ENCODE results near the gene PARD3B. TPM values are rescaled to one million over a fixed set of nuclear protein-coding genes. Genes with fewer than 3 reads are reported as not detected.

Gene PARD3B
- total RNA-seq, 1 experiment from 2014 or later, result 2.0 TPM

- BruUV-seq (replicated peaks), result no TSS peak
- intact Hi-C loops (cut with micrococcal nuclease), result no loop called here
- no peak for TF ChIP-seq ZBTB33 (IDR thresholded peaks at IDR 0.05; ENCODE audit: extremely low read depth, insufficient replicate concordance, low read length)
- TF ChIP-seq SRF (IDR thresholded peaks at IDR 0.05; ENCODE audit: low read depth), result no peak
- no peak for TF ChIP-seq TCF7L2 (IDR thresholded peaks at IDR 0.05; ENCODE audit: borderline replicate concordance, extremely low read depth, insufficient read depth, insufficient read length)
- TF ChIP-seq REST (IDR thresholded peaks at IDR 0.05; ENCODE audit: low read depth), result no peak
- TF ChIP-seq ATF3 (IDR thresholded peaks at IDR 0.05), result no peak
- no peak for TF ChIP-seq POLR2AphosphoS5 (IDR thresholded peaks at IDR 0.05; ENCODE audit: low read depth, low read length)
- TF ChIP-seq EZH2 (IDR thresholded peaks at IDR 0.05), result no peak
- no peak for TF ChIP-seq CTCF (IDR thresholded peaks at IDR 0.05 in 2 of 3, conservative IDR thresholded peaks at IDR 0.05 in 1 of 3; ENCODE audit: borderline replicate concordance in 1 of 3, insufficient read depth in 1 of 3, low read depth in 2 of 3, low read length in 2 of 3)
- TF ChIP-seq YY1 (IDR thresholded peaks at IDR 0.05; ENCODE audit: extremely low read depth, insufficient replicate concordance, low read depth, low read length), result no peak
- TF ChIP-seq JUND (IDR thresholded peaks at IDR 0.05), result no peak
- TF ChIP-seq ZNF274 (IDR thresholded peaks at IDR 0.05; ENCODE audit: low read depth, low read length), result no peak
- no peak for TF ChIP-seq ZFX (IDR thresholded peaks at IDR 0.05)
- TF ChIP-seq FOSL1 (IDR thresholded peaks at IDR 0.05; ENCODE audit: low read depth), result no peak
- no peak for TF ChIP-seq EGR1 (IDR thresholded peaks at IDR 0.05; ENCODE audit: low read depth)
- H3K9ac ChIP-seq (ENCODE audit: low read length), result no peak overlapping the region
- H3K9me3 ChIP-seq (ENCODE audit: control insufficient read depth in 1 of 2, insufficient read depth in 1 of 2, low read depth in 1 of 2, low read length in 2 of 2), result no peaks in the 10 kb centered on the region
- H3K27ac ChIP-seq (ENCODE audit: low read depth, low read length), result no peak overlapping the region
- H3K4me2 ChIP-seq (ENCODE audit: low read length), result no peak overlapping the region
- no peaks in the 10 kb centered on the region for H3K9me2 ChIP-seq (ENCODE audit: insufficient read depth)
- H4K20me1 ChIP-seq (ENCODE audit: insufficient read depth), result no peaks in the 10 kb centered on the region
- ATAC-seq (no peak), DNase-seq (ENCODE audit: low read depth, low spot score) (no peak)
- H3K36me3 ChIP-seq (ENCODE audit: control insufficient read depth in 1 of 2, insufficient read depth in 2 of 2, low read length in 2 of 2), result no peaks in the 10 kb centered on the region
- H3K79me2 ChIP-seq (ENCODE audit: insufficient read depth, low read length), result no peaks in the 10 kb centered on the region
- CTCF ChIA-PET, result no interaction called here
- H2AFZ ChIP-seq (ENCODE audit: low read depth, low read length, poor library complexity, severe bottlenecking), result no peak overlapping the region
- no peaks in the 10 kb centered on the region for H3K27me3 ChIP-seq (ENCODE audit: insufficient read depth, low read length)
- RAD21 ChIA-PET (ENCODE audit: low non-redundant PET in 1 of 2, low total read pairs in 2 of 2, uncharacterized antibody in 2 of 2, unreplicated experiment in 2 of 2), result no interaction called here
- H3K4me1 ChIP-seq (ENCODE audit: control insufficient read depth in 1 of 2, insufficient read depth in 2 of 2, low read length in 2 of 2), result no peaks in the 10 kb centered on the region
- H3K4me3 ChIP-seq (replicated peaks in 1 of 2; ENCODE audit: low read depth in 1 of 2, low read length in 2 of 2), result no peak overlapping the region
- POLR2A ChIA-PET, result no interaction called here
These were observed 58.8 kb downstream of the PARD3B start for GRCh38 chr2:204604061-204604460.
